Measurements from ENCODE around the gene KCNA5. TPM values are rescaled to one million over a fixed set of nuclear protein-coding genes. Genes with fewer than 3 reads are reported as not detected.

Gene KCNA5
- total RNA-seq, 1 donor from 2014 or later: 6.5 TPM

DNA sequence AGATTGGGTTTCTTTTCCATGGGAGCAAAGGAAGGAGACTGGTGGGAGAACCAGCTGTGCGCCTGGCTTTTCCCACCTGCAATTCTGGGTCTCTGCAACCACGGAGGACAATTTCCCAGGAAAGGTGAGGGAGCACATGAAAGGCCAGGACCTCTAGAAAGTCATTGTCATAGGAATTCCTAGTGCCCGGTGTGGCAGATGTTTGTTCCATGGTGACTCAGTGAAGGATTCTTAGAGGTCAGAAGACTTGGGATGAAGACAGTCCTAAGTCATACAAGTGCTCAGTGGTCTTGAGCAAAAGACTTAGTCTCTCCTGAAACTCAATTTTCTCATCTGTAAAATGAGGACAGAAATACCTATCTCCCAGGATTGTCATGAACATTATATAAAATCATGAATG is 51.3 kb downstream of the KCNA5 start:
- Mint-ChIP-seq H3K4me3 (ENCODE audit: unreplicated experiment) (no peak overlapping the region), H3K27me3 (ENCODE audit: low read depth) (peaks cover 8% of the 10 kb centered on the region), H3K9me3 (ENCODE audit: low read depth) (no peaks in the 10 kb centered on the region), H3K4me1 (ENCODE audit: low read depth) (peaks cover 19% of the 10 kb centered on the region), H3K27ac (ENCODE audit: unreplicated experiment) (no peak overlapping the region), H3K36me3 (ENCODE audit: low read depth) (no peaks in the 10 kb centered on the region)
- TF ChIP-seq, protein P1, sequence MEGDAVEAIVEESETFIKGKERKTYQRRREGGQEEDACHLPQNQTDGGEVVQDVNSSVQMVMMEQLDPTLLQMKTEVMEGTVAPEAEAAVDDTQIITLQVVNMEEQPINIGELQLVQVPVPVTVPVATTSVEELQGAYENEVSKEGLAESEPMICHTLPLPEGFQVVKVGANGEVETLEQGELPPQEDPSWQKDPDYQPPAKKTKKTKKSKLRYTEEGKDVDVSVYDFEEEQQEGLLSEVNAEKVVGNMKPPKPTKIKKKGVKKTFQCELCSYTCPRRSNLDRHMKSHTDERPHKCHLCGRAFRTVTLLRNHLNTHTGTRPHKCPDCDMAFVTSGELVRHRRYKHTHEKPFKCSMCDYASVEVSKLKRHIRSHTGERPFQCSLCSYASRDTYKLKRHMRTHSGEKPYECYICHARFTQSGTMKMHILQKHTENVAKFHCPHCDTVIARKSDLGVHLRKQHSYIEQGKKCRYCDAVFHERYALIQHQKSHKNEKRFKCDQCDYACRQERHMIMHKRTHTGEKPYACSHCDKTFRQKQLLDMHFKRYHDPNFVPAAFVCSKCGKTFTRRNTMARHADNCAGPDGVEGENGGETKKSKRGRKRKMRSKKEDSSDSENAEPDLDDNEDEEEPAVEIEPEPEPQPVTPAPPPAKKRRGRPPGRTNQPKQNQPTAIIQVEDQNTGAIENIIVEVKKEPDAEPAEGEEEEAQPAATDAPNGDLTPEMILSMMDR (IDR thresholded peaks at IDR 0.05): no peak
- no peak for DNase-seq (ENCODE audit: low spot score)

Other genes starting within 250 kb of the KCNA5 start
- 0.45 to 0.64 TPM (median 0.63 TPM) in 3 replicates for gene KCNA1, start 134.0 kb upstream of the KCNA5 start, total RNA-seq